Measurements from ENCODE around the gene SNPH.
A peak's percentile ranks its signal among the peaks of the same experiment; 100 is the strongest.
"Not testable (repeated sequence)": the region's sequence is repeated elsewhere in the genome, so short reads cannot be mapped to it uniquely, and the experiment has no call there.

Gene SNPH, protein sequence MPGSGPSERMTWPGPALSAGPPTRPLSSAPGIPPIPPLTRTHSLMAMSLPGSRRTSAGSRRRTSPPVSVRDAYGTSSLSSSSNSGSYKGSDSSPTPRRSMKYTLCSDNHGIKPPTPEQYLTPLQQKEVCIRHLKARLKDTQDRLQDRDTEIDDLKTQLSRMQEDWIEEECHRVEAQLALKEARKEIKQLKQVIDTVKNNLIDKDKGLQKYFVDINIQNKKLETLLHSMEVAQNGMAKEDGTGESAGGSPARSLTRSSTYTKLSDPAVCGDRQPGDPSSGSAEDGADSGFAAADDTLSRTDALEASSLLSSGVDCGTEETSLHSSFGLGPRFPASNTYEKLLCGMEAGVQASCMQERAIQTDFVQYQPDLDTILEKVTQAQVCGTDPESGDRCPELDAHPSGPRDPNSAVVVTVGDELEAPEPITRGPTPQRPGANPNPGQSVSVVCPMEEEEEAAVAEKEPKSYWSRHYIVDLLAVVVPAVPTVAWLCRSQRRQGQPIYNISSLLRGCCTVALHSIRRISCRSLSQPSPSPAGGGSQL

DNA sequence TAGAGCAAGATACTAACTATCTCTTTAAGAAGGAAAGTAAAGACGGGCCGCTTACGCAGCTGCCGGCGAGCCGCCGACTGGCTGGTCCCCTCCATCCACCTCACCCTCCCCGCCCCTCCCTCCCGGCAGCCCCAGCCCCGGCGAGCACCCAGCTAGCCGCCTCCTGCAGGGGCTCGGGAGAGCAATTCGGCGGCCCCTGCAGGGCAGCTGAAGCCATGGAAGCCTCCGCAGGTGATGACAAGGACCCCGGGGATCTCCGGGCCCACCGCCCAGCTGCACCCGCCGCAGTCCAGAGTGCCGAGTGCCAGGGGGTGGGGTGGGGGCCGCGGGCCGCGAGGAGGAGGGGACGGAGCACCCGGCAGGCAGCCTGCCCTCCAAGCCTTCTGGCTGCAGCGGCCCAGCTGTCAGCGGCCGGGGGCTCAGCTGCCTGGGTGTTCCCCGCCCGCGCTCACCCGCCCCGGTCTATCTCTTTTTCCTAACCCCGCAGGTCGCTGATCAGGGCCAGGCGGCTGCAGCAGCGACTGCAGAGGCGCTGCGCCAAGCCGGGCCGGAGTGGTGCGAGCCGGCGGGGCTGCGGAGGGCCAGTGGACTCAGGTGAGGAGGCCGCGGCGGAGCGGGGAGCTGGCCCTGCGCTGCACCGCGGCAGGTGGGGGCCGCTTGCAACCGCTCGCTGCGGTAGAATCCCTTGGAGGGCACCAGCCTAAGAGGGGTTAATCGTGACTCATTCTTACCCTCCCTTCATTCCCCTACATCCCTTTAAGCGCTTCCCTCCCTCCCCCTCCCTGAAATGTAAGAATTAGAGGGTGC lies at the start of gene SNPH:
SNPH (plus strand) TSS at position 128 of the 807 bp plus-strand sequence. CDS start 29,946 bp downstream, outside the sequence.
- DNase-seq, result peak; percentile 82

DNA sequence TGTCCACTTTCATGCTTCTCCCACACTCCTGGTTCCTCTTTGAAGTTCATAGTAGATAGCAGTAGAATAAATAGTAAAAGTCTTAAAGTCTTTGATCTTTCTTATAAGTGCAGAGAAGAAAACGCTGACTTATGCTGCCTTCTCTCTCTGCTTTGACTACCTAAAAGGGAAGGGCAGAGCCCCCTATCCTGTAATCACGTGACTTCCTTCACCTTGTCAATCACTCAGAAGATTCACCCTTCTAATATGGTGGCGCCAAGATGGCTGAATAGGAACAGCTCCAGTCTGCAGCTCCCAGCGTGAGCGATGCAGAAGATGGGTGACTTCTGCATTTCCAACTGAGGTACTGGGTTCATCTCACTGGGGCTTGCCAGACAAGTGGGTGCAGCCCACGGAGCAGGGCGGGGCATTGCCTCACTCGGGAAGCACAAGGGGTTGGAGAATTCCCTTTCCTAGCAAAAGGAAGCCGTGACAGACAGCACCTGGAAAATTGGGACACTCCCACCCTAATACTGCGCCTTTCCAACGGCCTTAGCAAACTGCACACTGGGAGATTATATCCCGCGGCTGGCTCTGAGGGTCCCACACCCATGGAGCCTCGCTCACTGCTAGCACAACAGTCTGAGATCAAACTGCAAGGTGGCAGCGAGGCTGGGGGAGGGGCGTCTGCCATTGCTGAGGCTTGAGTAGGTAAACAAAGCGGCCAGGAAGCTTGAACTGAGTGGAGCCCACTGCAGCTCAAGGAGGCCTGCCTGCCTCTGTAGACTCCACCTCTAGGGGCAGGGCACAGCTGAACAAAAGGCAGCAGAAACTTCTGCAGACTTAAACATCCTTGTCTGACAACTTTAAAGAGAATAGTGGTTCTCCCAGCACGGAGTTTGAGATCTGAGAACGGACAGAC lies 49.3 kb upstream of the SNPH start:
- DNase-seq, result not testable (repeated sequence)

DNA sequence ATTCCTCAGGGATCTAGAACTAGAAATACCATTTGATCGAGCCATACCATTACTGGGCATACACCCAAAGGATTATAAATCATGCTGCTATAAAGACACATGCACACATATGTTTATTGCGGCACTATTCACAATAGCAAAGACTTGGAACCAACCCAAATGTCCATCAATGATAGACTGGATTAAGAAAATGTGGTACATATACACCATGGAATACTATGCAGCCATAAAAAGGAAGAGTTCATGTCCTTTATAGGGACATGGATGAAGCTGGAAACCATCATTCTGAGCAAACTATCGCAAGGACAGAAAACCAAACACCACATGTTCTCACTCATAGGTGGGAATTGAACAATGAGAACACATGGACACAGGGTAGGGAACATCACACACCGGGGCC lies 43.3 kb upstream of the SNPH start:
- DNase-seq, result not testable (repeated sequence)

DNA sequence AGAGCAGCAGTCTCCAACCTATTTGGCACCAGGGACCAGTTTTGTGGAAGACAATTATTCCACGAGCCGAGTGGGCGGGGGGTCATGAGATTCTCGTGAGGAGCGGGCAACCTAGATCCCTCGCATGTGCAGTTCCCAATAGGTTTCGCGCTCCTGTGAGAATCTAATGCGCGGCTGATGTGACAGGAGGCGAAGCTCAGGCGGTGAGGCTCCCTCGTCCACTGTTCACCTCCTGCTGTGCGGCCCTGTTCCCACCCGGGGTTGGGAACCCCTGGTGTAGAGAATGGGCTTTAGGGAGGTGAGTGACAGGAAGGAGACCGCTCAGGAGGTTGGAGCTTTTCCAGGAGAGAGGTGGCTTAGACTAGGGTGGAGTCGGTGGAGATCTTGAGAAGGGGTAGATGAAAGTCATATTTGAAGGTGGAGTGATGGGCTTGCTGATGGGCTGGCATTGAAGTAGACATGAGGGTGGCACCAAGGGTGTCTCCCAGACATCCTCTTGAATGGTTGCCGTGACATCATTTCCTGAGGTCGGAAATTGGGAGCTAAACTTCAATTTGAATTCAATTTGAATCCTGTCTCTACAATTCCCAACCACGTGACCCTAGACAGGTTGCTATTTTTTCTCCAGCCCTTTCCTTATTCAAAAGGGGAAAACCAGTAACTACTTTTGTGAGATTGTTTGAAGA lies 41.7 kb upstream of the SNPH start:
- DNase-seq, result no peak

DNA sequence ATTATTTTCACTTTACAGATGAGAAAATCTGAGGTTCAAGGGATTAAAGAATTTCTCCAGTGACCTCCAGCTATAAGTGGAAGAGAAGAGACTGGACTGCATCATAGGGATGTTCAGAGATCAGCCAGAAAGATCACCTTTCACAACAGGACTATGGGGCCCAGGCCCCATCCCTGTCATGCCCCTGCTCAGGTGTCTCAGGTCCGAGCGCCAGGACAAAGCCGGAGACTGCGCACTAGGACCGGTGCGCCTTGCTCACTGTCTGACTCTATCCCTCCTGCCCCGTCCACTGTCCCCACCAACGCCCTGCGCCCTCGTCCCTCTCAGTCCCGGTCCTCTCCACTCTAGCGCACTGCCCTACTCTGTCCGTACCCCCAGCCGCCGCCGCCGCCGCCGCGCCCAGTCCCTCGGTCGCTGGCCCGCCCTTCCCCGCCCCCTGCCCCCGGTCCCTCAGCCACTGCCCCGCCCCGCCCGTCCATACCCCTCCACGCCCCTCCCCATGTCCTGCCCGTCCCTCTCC lies 40.8 kb upstream of the SNPH start:
- DNase-seq, result peak; percentile 92

DNA sequence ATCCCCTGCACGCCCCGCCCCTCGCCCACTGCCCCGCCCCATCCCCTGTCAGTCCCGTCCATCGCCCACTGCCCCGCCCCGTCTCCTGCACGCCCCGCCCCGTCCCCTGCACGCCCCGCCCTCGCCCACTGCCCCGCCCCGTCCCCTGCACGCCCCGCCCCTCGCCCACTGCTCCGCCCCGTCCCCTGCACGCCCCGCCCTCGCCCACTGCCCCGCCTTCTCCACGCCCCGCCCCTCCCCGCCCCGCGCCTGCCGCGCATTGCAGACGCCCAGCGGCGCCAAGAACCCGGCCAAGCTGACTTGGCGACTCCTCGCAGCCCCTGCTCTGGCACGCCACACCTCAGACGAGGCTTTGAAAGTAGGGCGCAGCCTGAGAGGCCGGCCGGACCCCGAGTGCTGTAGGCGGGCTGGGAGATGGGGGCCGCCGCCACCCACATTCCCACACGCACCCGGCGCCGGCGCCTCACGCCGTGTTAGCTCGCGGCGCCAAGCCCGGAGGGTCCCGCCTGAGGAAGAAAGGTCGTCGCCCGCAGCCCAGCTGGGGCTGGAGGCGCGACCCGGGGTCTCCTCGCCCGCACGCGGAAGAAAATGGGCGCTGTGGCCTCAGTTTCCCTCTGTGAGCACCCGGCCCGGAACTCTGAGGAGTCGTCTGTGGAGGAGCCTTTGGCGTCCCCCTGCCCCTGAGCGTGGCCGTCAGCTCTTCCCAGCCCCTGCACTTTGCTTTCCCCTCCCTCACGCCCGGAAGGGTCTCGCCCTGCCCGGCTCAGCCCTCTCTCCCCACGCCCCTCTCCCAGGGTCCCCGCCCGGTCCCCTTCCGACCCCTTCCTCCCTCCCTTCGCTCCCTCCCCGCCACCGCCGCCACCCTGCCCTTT lies 40.1 kb upstream of the SNPH start, which contains the start of gene RAD21L1:
RAD21L1 (plus strand) TSS at position 262 of the 872 bp plus-strand sequence. CDS start 2,410 bp downstream, outside the sequence.
- DNase-seq, result peak; percentile 85

DNA sequence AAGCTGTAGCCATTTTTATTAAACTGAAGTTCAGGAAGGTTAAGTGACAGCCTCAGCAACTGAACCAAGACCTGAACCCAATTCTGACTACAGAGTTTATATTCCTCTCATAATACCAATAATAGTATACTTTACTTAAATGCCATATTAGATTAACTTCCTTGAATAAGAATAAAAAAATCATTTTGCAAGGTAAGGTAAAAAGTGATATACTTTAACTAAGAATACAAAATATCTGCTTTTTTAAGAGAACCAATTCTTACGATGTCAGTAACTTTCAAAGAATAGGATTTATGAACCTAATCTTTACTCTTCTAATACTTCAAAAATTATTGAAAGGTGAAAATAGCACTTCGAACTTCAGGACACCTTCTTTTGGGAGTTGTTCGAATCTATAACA lies 36.6 kb upstream of the SNPH start:
- no peak for DNase-seq

DNA sequence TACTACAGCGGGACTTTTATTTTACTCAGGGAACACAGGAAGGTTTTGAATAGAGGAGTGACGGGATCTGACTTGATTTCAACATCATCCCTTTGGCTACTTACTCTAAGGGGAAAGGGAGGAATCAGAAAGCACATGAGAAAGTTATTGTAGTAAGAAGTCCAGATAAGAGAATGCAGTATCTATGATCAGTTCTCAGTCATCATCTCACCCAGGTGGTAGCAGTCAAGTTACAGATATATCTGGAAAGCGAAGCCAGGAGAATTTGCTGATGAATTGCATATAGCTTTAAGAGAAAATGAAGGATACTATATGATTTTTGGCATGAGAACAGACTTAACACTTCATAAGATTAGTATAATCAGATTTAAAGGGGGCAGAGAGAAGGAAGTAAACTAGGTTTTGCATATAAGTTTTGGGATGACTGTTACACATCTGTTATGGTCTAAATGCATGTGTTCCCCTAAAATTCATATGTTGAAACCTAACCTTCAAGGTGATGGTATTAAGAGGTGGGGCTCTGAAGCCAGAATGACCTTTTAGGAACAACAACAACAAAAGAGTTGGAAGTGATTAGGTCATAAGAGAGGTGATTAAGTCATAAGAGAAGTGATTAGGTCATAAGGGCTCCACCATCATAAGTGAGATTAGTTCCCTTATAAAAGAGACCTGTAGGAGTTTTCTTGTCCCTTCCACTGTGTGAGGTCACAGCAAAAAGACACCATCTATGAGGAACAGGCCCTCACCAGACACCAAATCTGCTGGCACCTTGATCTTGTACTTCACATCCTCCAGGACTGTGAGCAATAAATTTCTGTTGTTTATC lies 33.6 kb upstream of the SNPH start:
- no peak for DNase-seq

DNA sequence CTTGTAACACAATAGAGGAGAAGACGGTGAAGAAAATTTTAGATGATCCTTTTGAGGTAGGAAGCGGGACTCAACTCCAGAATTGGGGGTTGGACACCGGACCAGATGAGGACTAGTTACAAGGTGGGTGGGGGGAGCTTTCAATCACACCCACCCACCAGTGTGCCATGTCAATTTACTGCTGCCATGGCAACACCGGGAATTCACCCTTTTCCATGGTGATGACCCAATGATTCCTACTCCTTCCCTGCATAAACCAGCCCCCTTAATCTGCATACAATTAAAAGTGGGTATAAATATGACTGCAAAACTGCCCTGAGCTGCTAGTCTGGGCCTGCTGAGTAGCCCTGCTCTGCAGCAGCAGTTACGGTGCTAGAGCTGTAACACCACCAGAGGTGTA lies 25.5 kb upstream of the SNPH start:
- DNase-seq, result no peak

DNA sequence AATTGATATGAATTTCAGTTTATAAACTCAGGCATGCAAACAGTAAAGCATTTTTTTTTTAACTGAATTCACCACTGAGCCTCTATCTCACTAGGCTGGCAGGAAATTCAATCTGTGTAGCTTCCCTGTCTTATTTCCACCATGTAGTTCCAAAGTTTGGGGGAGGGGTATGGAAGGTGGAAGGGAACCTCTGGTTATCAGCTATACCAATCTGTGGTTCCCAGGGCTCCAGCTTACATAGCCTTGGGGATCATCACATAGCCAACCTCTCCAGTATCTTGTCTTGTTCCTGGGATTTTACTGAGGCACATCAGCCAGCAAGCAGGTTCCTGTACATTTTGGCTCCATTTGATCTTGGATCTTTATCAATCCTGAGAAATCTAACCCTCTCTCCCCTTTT lies 24.6 kb upstream of the SNPH start:
- DNase-seq, result no peak

DNA sequence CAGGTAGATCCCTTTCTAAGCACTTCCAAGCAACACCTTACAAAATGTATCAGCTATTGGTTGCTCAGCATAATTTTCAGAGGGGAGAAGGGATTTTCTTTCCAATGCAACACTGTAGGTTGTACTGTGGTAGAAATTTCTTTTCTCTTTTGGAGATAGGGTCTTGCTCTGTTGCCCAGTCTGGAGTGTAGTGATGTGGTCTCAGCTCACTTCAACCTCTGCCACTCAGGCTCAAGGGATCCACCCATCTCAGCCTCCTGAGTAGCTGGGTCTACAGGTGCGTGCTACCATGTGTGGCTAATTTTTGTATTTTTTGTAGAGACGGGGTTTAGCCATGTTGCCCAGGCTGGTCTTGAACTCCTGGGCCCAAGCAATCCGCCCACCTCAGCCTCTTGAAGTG lies 24.0 kb upstream of the SNPH start:
- no peak for DNase-seq

DNA sequence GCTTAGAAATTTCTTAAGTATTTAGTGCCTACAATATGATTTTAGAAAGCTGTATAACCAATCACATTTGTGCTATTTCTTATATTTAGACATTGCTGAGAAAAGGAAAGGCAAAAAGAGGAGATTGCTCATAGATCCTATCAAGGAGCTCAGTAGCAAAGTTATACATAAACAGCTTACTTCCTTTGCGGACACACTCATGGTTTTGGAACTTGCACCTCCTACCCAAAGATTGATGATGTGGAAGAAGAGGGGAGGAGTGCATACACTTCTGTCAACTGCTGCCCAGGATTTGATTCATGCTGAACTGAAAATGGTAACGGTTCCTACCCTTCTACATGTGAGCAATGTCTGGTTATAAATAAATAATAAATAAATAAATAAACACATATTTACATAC lies 23.6 kb upstream of the SNPH start:
- DNase-seq, result no peak

DNA sequence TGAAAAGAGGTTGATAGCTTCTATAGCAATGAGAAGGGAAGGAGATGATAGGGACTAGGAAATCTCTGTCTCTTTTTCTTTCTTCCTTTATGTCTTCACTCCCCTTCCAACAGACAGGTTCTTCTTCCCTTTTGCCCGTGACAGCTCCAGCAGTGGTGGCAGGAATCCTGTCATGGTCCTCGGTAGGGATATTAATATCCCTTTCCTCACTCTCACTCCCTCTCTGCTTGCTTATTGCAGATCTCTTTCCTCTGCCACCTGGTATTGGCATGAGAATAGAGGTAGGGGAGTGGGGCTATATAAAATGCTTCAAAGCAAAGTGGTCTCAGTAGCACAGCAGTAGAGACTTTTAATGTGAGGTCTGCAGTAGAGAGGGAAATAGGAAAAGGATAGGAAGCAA lies 20.5 kb upstream of the SNPH start:
- no peak for DNase-seq

DNA sequence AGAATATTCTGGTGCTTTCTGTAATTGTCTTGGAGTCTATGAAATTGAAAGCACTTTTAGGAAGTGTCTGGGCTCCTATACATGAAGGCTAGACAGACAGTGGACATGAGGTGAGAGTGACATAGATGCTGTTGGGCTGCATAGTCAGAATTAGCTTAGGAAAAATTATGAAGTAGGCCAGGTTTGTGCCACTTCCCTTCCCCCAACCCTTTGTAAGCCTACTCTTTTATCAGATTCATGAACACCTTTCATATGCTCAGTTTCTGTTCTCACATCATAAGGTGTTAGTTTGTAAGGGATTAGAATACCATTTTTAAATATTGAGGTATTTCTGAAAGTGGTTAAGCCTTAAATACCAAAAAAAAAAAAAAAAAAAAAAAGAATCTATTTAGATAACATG lies 18.4 kb upstream of the SNPH start:
- DNase-seq, result no peak

DNA sequence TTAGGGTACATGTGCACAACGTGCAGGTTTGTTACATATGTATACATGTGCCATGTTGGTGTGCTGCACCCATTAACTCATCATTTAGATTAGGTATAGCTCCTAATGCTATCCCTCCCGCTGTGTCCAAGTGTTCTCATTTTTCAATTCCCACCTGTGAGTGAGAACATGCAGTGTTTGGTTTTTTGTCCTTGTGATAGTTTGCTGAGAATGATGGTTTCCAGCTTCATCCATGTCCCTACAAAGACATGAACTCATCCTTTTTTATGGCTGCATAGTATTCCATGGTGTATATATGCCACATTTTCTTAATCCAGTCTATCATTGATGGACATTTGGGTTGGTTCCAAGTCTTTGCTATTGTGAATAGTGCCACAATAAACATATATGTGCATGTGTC lies 15.8 kb upstream of the SNPH start:
- not testable (repeated sequence) for DNase-seq

DNA sequence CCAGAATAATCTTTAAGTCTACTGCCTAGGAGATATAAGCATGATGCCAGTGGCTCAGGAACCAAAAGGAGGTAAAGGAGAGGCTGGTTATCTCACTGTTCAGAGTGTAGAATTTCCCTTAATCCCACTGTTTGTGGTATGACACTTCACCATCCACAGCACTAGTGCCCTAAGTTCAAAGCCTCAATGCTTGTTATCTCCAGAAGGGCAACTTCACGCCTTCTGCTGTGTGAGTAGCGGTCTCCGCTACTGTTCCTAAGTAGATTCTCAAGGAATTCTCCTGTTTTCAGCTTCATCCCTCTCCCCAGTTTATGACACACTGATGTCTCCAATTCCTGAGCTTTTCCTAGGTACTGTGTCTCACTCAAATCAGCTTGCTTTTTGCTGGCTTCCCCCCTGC lies 13.7 kb upstream of the SNPH start:
- DNase-seq, result no peak

DNA sequence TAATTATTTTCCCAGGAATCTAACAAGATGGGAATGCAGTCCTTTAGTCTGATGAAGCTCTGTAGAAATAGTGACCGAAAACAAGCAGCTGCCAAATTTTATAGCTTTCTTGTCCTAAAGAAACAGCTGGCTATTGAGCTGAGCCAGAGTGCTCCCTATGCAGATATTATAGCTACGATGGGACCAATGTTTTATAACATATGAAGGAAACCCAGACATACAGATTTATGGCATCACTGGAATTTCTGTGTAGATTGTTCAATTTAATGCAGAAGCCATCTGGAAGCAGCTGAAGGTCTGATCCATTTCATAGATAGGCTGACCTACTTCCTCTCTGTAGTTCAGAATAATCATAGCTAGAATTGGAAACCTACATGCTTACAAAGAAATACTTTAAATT lies 11.8 kb upstream of the SNPH start:
- DNase-seq, result no peak

DNA sequence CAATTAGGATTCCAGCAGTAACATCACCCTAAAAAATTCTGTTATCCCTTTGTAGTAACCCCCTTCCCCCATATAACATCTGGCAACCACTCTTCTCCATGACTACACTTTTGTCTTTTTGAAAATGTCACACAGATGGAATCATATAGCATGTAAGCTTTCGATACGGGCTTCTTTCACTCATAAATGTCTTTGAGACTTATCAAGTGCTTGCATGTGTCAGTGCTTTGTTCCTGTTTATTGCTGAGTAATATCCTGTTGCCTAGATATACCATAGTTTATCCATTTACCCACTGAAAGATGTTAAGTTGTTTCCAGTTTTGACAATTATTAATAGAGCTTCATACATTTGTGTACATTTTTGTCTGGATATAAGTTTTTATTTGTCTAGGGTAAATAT lies 10.4 kb upstream of the SNPH start:
- no peak for DNase-seq

DNA sequence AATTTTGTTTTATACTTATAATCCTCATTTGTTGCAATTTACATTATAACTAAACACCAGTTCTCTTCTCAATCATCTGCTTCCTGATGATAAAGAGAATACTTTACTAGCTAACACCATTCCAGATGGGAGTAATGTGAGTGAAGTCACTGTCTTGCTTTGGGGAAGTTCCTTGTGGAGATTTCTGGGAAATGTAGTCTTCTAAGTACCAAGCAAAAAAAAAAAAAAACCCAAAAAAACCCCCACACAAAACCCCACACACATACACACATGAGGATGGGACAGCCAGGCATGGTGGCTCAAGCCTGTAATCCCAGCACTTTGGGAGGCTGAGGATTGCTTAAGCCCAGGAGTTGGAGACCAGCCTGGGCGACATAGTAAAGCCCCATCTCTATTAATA lies 2.2 kb upstream of the SNPH start:
- no peak for DNase-seq

DNA sequence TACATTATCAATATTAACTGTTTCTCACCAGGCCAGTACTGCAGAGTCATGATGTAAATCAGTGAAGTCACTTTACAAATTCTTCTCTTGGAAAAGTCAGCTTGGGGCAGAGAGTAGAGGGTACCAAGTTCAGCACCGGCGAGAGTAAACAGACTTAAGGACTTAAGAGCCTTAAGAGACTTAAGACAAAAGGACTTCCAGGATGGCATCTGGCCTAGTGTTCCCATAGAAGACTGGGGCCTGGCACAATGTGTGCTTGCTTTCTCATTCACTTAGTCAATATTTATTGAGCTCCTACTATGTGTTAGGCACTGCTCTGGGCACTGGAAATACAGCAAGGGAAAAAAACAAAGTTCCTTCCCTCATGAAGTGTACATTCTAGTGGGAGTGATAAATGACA lies 1.4 kb upstream of the SNPH start:
- no peak for DNase-seq

All from NCI-H146 (cell line).